ENCODE measurements around the gene CCDC12. TPM values are rescaled to one million over a fixed set of nuclear protein-coding genes. Genes with fewer than 3 reads are reported as not detected.

Gene CCDC12
- polyA plus RNA-seq, 1 donor: 57.3 TPM

DNA sequence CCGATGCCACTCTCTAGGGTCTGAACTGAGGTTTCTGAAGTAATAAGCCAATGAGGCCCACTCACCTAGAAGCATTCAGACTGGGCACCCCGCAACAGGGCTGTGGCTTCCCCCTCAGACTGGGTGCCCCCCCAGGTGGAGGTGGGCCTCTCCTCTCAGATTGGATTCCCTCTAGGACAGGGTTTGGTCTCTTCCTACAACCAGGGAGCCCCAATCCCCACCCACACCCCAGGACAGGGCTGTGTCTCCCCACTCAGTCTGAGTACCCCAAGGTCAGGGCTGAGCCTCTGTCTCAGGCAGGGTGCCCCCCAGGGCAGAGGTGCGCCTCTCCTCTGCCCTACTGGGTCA lies 71.4 kb downstream of the CCDC12 start:
- H3K27me3 ChIP-seq (ENCODE audit: control insufficient read depth, insufficient read depth, low read length): no peaks in the 10 kb centered on the region

DNA sequence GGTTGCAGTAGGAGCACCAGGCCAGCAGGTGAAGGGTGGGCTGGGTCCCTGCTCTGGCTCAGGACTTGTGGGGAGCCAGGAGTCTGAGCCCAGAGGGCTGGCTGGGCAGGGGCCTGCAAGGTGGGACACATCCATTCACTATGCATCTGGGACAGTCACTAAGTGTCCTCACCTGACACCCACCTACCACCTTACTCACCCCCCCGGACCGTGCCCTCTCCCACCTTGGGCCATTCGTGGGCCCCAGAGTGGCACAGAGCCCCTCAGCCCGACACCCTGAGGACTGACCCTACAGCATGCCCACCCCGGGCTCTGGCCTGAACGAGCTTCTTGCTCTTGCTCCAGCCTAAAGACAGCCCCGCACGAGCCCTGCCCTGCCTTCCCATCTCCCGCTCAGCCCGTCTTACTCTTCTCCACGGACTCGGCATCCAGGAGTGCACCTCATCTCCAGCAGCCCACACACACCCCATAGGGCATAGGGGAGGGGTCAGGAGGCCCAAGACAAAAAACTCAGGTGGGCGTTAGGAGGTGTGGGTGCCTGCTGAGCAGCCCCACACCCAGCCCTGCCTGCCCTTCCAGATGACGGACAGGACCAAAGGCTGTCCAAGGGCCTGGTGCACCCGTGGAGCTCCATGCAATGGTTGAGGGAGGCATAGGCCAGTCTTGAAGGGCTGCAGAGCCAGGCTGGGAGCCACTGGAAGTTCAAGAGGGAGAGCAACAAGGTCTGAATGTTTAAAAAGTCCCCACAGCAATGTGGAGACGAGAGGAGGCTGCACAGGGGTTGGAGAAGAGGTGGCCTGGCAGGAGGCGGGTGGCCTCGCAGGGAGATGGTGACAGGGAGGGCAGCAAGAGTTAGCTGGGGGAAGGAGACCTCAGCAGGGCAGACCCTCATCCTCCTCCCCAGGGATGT lies 72.0 kb downstream of the CCDC12 start:
- Histone ChIP-seq H3K36me3 (ENCODE audit: control insufficient read depth, insufficient read depth, low read length) (no peaks in the 10 kb centered on the region), H3K4me3 (ENCODE audit: low read length) (no peak overlapping the region), H3K27ac (ENCODE audit: low read length) (no peak overlapping the region), H3K27me3 (ENCODE audit: control insufficient read depth, insufficient read depth, low read length) (peaks cover 2% of the 10 kb centered on the region), H3K9me3 (ENCODE audit: control insufficient read depth, low read depth, low read length) (no peaks in the 10 kb centered on the region), H3K4me1 (ENCODE audit: control insufficient read depth, insufficient read depth, low read length) (peaks cover 3% of the 10 kb centered on the region)
- WGBS (ENCODE audit: insufficient coverage, low lambda C conversion rate): 100% methylated on average over 1 of the region's 18 CpGs
- DNase-seq: no peak

More for the DNA sequence above, 71.4 kb downstream of the CCDC12 start:
- H3K27ac ChIP-seq (ENCODE audit: low read length): no peak overlapping the region
- no CpG with 5 or more reads among the region's 3 CpGs for WGBS (ENCODE audit: insufficient coverage, low lambda C conversion rate)
- H3K36me3 ChIP-seq (ENCODE audit: control insufficient read depth, insufficient read depth, low read length): no peaks in the 10 kb centered on the region
- H3K4me1 ChIP-seq (ENCODE audit: control insufficient read depth, insufficient read depth, low read length): peaks cover 7% of the 10 kb centered on the region
- no peaks in the 10 kb centered on the region for H3K9me3 ChIP-seq (ENCODE audit: control insufficient read depth, low read depth, low read length)
- H3K4me3 ChIP-seq (ENCODE audit: low read length): no peak overlapping the region
- no peak for DNase-seq

DNA sequence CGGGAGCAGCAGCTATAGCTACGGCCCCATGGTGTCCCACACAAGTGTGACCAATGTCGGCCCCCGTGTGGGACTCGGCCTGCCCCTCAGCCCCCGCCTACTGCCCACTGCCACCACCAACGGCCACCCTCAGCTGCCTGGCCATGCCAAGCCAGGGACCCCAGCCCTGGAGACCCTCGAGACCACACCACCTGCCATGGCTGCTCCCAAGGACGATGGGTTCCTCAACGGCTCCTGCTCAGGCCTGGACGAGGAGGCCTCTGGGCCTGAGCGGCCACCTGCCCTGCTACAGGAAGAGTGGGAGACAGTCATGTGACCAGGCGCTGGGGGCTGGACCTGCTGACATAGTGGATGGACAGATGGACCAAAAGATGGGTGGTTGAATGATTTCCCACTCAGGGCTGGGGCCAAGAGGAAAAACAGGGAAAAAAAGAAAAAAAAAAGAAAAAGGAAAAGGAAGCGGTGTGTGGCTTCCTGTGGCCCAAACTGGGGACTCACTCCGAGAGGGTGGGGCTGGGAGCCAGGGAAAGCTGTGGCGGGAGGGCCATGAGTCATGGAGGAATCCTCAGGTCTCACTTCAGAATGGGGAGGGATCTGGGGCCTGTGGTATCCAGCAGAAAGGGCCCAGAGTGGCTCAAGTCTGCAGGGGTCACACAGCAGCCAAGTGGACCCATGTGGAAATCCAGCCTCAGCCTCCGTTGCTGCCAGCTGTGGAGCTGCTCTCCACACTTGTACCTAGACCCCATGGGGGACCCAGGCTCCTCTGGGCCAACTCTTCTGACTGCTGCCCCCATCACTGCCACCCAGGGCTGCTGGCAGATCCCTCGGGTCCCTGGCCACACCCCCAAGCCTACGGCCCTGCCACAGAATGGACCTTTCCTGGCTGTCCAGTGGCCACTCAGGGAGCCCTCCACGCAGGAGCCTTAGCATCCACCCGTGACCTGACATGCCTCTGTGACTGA lies 72.9 kb downstream of the CCDC12 start:
- WGBS (ENCODE audit: insufficient coverage, low lambda C conversion rate): 83% methylated on average over 1 of the region's 21 CpGs
- DNase-seq: no peak
- no peaks in the 10 kb centered on the region for H3K36me3 ChIP-seq (ENCODE audit: control insufficient read depth, insufficient read depth, low read length)

DNA sequence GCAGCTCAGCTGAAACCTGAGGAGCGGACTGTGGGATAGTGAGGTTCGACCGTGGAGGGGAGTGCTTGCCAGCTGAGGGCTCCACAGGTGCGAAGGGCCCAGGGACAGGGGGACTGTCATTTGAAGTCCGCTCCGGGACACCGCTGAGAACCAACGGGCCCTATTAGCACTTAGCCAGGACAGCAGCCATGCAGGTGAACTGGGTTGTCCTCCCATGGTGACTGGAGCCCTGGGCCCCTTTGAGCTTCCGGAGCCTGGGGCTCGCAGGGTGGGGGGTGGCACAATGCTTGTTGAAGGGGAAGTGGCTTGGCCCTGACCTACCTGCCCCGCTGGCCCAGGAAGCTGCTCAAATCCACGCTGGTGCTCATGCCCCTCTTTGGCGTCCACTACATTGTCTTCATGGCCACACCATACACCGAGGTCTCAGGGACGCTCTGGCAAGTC lies 74.3 kb downstream of the CCDC12 start:
- Histone ChIP-seq H3K36me3 (ENCODE audit: control insufficient read depth, insufficient read depth, low read length) (no peaks in the 10 kb centered on the region), H3K27me3 (ENCODE audit: control insufficient read depth, insufficient read depth, low read length) (peaks cover 19% of the 10 kb centered on the region), H3K4me3 (ENCODE audit: low read length) (no peak overlapping the region), H3K27ac (ENCODE audit: low read length) (no peak overlapping the region), H3K9me3 (ENCODE audit: control insufficient read depth, low read depth, low read length) (no peaks in the 10 kb centered on the region), H3K4me1 (ENCODE audit: control insufficient read depth, insufficient read depth, low read length) (peaks cover 5% of the 10 kb centered on the region)
- no peak for DNase-seq
- no CpG with 5 or more reads among the region's 15 CpGs for WGBS (ENCODE audit: insufficient coverage, low lambda C conversion rate)

More for the DNA sequence above, 72.9 kb downstream of the CCDC12 start:
- H3K27me3 ChIP-seq (ENCODE audit: control insufficient read depth, insufficient read depth, low read length): peaks cover 8% of the 10 kb centered on the region
- H3K27ac ChIP-seq (ENCODE audit: low read length): no peak overlapping the region
- H3K9me3 ChIP-seq (ENCODE audit: control insufficient read depth, low read depth, low read length): no peaks in the 10 kb centered on the region
- H3K4me3 ChIP-seq (ENCODE audit: low read length): no peak overlapping the region
- H3K4me1 ChIP-seq (ENCODE audit: control insufficient read depth, insufficient read depth, low read length): no peaks in the 10 kb centered on the region

DNA sequence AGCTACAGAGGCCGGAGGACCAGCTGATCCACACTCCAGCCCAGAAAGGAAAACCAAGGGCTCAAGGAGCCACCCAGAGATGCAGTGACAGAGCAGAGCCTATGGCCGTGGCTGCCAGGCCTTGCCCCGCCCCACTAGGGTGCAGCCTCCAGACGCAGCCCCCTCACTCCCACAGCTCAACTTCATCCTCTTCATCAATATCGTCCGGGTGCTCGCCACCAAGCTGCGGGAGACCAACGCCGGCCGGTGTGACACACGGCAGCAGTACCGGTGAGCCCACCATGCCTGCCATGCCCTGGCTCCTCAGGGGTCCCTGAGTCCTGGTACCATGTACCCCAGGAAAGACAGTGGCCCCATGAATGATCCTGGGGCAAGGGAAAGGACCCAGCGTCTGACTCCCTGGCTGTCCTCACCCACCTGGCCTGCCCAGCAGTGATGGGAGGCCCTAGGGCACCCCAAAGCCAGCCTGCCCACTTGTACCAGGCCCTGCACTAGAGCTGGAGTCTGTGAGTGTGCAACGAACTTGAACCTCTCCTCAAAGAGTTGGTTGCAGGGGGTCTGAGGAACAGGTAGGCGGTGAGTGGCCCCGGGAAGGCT lies 74.9 kb downstream of the CCDC12 start:
- H3K9me3 ChIP-seq (ENCODE audit: control insufficient read depth, low read depth, low read length): no peaks in the 10 kb centered on the region
- peaks cover 5% of the 10 kb centered on the region for H3K4me1 ChIP-seq (ENCODE audit: control insufficient read depth, insufficient read depth, low read length)
- DNase-seq: no peak
- no peak overlapping the region for H3K27ac ChIP-seq (ENCODE audit: low read length)
- no peaks in the 10 kb centered on the region for H3K36me3 ChIP-seq (ENCODE audit: control insufficient read depth, insufficient read depth, low read length)
- no peak overlapping the region for H3K4me3 ChIP-seq (ENCODE audit: low read length)
- peaks cover 21% of the 10 kb centered on the region for H3K27me3 ChIP-seq (ENCODE audit: control insufficient read depth, insufficient read depth, low read length)
- whole genome bisulfite sequencing (ENCODE audit: insufficient coverage, low lambda C conversion rate): no CpG with 5 or more reads among the region's 17 CpGs

DNA sequence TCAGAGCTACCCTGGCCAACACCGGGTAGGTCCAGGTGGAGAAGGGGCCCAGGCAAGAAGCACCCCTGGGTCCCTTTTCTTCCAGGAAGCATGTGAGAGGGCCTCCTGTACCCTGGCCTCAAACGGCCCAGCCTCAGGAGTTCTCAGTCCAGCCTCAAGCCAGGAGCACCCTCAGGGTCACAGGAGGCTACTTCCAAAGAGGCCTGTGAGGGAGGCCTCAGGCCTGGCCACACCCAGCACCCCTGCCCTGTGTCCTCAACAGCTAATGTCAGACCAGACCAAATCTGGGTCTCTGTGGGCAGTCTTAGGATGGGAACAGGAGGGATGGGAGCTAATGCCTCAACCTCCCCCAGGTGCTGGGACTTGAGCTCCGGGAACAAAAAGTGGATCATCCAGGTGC lies 75.5 kb downstream of the CCDC12 start:
- WGBS (ENCODE audit: insufficient coverage, low lambda C conversion rate): no CpG with 5 or more reads among the region's 3 CpGs
- DNase-seq: no peak
- no peaks in the 10 kb centered on the region for H3K9me3 ChIP-seq (ENCODE audit: control insufficient read depth, low read depth, low read length)

DNA sequence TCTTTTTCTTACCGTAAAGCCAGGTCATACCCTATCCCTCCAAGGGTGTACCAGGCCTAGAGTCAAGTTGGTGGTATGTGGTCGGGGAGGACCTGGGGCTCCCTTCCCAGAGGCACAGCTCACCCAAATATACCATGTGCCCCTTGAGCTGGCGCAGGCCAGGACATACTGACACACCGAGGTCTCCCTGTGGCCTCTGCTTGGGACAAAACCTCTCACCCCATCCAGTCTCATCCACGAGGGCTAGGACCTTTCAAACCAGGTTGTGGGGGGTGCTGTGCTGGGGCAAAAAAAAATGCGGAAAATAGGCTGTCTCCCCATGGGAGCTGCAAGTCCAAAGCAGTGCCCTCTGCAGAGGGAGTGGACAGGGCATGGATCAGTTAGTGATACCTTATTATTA lies 76.2 kb downstream of the CCDC12 start:
- Histone ChIP-seq H3K27ac (ENCODE audit: low read length) (no peak overlapping the region), H3K4me1 (ENCODE audit: control insufficient read depth, insufficient read depth, low read length) (peaks cover 5% of the 10 kb centered on the region), H3K9me3 (ENCODE audit: control insufficient read depth, low read depth, low read length) (no peaks in the 10 kb centered on the region), H3K4me3 (ENCODE audit: low read length) (no peak overlapping the region), H3K36me3 (ENCODE audit: control insufficient read depth, insufficient read depth, low read length) (no peaks in the 10 kb centered on the region), H3K27me3 (ENCODE audit: control insufficient read depth, insufficient read depth, low read length) (peaks cover 21% of the 10 kb centered on the region)
- no peak for DNase-seq
- WGBS (ENCODE audit: insufficient coverage, low lambda C conversion rate): no CpG with 5 or more reads among the region's 6 CpGs

More for the DNA sequence above, 75.5 kb downstream of the CCDC12 start:
- Histone ChIP-seq H3K27ac (ENCODE audit: low read length) (no peak overlapping the region), H3K4me3 (ENCODE audit: low read length) (no peak overlapping the region), H3K27me3 (ENCODE audit: control insufficient read depth, insufficient read depth, low read length) (peaks cover 21% of the 10 kb centered on the region), H3K36me3 (ENCODE audit: control insufficient read depth, insufficient read depth, low read length) (no peaks in the 10 kb centered on the region), H3K4me1 (ENCODE audit: control insufficient read depth, insufficient read depth, low read length) (peaks cover 5% of the 10 kb centered on the region)

DNA sequence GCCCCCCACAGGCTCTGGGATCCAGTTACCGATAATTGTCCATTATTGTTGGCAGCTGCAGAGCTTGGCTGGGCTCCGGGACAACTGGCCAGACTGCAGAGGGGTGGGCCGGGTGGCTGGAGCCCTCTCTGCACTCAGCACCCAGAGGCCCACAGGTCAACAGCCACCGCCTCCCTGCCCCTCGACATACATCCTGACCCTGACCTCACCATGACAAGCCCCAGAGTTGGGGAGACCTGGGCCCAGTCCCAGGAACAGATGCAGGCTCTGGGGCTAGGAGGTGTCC lies 76.6 kb downstream of the CCDC12 start:
- no CpG with 5 or more reads among the region's 5 CpGs for WGBS (ENCODE audit: insufficient coverage, low lambda C conversion rate)
- no peaks in the 10 kb centered on the region for H3K36me3 ChIP-seq (ENCODE audit: control insufficient read depth, insufficient read depth, low read length)

DNA sequence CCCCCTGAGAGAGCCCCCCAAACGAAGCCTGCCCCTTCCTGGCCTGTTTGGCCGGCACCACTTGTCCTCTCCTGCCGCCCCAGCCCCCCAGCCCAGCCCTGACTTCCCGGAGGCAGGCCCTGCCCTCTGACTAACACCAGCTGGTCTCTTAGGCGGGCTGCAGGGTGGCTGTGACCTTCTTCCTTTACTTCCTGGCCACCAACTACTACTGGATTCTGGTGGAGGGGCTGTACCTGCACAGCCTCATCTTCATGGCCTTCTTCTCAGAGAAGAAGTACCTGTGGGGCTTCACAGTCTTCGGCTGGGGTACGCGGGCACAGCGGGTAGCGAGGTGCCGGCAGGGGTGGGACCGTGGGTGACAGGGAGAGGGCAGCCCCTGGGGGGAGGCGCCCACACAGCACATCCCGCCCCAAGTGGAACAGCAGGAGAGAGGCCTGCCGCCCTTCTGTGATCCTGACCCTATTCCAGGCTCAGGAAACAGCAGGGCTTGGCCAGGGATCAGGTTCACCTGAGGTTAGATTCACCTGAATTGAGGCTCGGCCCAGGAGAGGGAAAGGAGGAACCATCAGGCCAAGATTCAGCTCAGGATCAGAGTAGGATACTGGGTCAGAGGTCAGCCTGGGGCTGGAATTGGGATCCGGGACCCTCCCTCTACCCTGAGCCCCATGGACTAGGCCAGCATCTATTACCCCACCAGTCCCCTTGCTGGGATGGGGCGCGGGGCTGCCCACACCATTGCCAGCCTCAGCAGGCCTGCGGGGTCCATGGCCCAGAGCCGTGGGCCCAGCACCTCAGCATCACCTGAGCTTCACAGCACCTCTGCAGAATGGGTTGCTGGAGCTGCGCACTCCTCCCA lies 77.2 kb downstream of the CCDC12 start:
- H3K27me3 ChIP-seq (ENCODE audit: control insufficient read depth, insufficient read depth, low read length): peaks cover 21% of the 10 kb centered on the region
- H3K36me3 ChIP-seq (ENCODE audit: control insufficient read depth, insufficient read depth, low read length): no peaks in the 10 kb centered on the region
- no peak overlapping the region for H3K4me3 ChIP-seq (ENCODE audit: low read length)
- peaks cover 5% of the 10 kb centered on the region for H3K4me1 ChIP-seq (ENCODE audit: control insufficient read depth, insufficient read depth, low read length)
- H3K9me3 ChIP-seq (ENCODE audit: control insufficient read depth, low read depth, low read length): no peaks in the 10 kb centered on the region
- WGBS (ENCODE audit: insufficient coverage, low lambda C conversion rate): no CpG with 5 or more reads among the region's 22 CpGs
- DNase-seq: no peak
- H3K27ac ChIP-seq (ENCODE audit: low read length): no peak overlapping the region

More for the DNA sequence above, 76.6 kb downstream of the CCDC12 start:
- H3K27me3 ChIP-seq (ENCODE audit: control insufficient read depth, insufficient read depth, low read length): peaks cover 21% of the 10 kb centered on the region
- H3K9me3 ChIP-seq (ENCODE audit: control insufficient read depth, low read depth, low read length): no peaks in the 10 kb centered on the region
- H3K4me3 ChIP-seq (ENCODE audit: low read length): no peak overlapping the region
- H3K4me1 ChIP-seq (ENCODE audit: control insufficient read depth, insufficient read depth, low read length): peaks cover 5% of the 10 kb centered on the region
- no peak overlapping the region for H3K27ac ChIP-seq (ENCODE audit: low read length)
- DNase-seq: no peak
